GM19328 (cell line): Measurements from ENCODE around the gene MAP2.
"Not testable (repeated sequence)": the region's sequence is repeated elsewhere in the genome, so short reads cannot be mapped to it uniquely, and the experiment has no call there.

Experiments used
- ATAC-seq: cut with Tn5 transposase; IDR thresholded peaks from one replicate; pipeline ENCODE4 v1.9.1; 2021; ENCODE audit warnings: mild to moderate bottlenecking, moderate library complexity; ENCODE audit not compliant: unreplicated experiment

The MAP2 gene

GRCh38 chr2:209584472-209584871 is 160.6 kb downstream of the MAP2 start:
- ATAC-seq, result no peak

DNA sequence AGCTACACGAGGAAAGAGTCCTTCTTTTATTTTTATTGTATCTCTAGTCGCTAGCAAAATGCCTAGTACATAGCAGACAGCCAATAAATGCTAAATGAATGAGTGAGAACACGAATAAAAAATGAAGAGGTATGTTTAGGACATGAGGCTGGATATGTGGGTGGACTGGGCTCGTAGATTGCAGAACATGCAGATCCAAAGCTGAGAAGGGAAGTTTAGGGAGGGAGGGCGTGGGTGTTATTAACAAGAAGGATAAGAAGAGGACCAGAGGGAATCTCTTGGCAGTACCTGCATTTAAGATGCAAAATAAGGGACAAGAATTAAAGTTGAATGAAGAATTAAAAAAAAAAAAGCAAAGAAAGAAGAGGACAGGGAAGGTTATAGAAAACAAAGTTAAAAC is 161.1 kb downstream of the MAP2 start:
- ATAC-seq, result no peak

DNA sequence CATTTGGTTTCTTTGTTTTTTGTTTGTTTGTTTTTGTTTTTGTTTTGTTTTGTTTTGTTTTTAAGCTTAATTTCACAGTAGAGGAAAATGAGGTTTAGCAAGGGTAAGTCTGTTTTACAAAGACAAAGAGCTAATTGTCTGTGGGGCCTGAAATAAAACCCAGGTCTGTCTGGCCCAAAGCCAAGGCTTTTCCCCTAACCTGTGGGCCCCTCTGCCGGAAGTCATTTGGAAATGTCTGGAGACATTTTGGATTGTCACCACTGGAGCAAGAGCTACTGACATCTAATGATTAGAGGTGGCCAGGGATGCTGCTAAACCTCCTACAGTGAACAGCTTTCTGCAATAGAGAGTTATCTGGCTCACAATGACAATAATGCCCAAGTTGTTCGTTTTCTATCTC is 167.2 kb downstream of the MAP2 start:
- ATAC-seq, result no peak

- no peak for ATAC-seq
Observed at GRCh38 chr2:209592106-209592505, 168.3 kb downstream of the MAP2 start.

GRCh38 chr2:209593930-209594329 is 170.1 kb downstream of the MAP2 start:
- ATAC-seq, result no peak

DNA sequence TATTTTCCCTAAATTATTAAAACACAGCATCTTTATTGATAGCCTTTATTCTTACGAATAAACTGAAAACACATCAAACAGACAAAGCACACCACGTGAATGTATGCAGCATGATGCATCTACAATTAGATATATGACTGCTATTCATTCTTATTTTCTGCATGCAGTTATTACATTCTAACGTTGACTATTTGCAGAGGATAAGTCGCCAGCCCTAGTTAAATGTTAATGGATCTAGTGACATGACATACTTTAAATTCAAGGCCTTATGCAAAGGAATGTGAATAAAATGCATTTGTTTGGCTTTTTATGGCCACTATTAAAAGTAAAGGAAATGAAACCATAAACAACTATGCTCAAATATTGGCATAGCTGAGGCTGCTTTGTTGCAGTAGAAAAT is 172.4 kb downstream of the MAP2 start:
- no peak for ATAC-seq

DNA sequence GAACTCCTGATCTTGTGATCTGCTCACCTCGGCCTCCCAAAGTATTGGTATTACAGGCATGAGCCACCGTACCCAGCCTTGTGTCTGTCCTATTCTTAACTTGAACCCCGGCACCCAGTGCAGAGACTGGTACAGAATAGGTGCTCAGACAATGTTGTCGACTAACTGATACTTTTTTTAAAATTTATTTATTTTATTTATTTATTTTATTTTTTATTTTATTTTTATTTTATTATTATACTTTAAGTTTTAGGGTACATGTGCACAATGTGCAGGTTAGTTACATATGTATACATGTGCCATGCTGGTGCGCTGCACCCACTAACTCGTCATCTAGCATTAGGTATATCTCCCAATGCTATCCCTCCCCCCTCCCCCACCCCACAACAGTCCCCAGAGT is 174.4 kb downstream of the MAP2 start:
- not testable (repeated sequence) for ATAC-seq

GRCh38 chr2:209600341-209601171 is 176.7 kb downstream of the MAP2 start:
- no peak for ATAC-seq

DNA sequence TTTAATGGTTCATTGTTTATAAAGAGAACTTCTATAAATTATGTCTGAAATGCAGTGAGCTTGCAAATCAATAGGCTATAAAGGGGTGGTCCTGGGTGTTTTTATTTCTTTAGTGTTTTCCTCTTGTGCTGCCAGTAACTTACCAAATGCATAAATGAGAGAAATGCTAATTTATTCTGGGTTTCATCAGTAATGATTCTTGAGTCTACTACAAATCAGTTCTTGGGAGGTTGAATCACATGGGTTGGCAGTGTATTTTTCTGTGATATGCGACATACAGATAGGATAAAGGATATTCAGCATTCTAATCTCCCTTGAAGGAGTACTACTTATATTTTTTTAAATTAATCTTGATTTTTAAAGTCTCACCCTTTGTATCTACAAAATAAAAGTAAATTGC is 177.7 kb downstream of the MAP2 start:
- ATAC-seq, result no peak

DNA sequence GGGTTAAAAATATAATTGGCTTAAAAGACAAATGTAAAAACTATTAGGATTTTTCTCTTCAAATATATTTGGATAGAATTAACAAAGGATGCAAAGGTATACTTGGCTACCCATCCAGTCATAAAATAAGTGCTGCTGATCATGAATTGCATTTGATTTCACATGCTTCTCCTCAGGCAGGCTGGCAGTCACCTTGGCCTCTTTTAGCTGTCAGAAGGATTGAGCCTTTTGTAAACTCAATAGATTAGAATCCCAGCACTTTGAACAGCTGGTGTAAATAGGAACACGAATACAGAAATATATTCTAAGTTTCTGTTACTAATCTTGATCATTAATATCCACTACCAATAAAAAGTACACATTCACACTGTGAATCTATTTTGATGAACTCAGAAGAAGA is 178.4 kb downstream of the MAP2 start:
- no peak for ATAC-seq

DNA sequence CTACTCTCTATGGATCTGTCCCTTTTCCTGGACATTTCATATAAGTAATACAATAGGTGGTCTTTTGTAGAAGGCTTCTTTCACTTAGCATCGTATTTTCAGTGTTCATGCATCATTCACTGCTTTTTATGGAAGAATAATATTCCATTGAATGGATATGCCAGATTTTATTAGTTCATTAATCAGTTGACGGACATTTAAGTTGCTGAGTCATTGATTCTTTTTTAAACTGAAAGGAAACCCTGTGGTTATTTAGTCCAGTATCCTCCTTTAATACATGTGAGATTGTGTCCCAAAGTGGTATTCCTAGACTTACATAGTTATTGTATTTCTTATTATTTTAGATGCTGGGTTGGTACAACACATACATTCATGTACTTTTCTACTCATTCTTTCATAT is 185.7 kb downstream of the MAP2 start:
- no peak for ATAC-seq

DNA sequence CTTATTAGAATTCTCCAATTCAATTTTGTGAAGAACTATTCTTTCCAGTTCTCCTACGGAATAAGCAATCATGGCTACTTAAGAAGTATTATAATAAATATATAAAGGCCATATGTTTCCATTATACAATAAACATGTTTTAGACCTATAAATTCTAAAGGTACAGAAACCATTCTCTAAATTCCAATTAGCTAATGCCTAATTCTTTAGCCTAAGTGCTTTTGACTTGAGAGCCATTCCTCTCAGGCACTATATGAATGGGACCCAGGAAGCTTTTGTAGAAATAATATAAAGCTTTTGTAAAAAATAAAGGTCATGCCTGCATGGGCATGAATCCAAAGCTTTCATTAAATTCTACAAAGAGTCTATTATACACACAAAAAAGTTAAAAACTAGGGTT is 186.8 kb downstream of the MAP2 start:
- no peak for ATAC-seq

DNA sequence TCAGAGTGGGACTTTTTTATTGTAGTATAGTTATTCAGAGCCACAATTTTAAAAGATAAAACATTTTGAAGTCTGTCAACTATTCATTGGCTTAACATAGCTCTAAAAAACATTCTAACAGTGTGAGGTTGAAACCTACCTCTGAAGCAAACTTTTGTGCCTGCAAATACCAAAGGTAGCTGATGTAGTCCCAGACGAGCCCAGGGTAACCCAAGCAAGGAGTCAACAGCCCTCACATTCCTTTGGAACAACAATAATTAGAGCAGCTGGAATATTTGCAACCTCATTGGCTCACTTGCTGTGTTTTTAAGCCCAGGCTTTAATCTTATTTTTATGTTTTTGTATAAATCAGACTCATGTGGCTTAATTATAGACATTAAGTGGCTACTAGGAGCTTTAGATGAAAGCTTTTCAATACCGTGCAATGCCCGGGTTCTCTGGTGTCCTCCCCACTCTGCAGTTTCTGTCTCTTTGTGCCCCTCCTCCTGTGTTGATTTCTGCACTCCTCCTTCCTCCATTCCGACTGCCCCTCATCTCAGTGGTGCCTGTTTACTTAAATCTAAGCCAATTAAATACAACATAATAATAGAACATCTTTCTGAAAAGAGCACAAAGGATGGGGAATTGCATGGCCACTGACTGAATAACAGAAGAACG is 189.9 kb downstream of the MAP2 start:
- ATAC-seq, result no peak

DNA sequence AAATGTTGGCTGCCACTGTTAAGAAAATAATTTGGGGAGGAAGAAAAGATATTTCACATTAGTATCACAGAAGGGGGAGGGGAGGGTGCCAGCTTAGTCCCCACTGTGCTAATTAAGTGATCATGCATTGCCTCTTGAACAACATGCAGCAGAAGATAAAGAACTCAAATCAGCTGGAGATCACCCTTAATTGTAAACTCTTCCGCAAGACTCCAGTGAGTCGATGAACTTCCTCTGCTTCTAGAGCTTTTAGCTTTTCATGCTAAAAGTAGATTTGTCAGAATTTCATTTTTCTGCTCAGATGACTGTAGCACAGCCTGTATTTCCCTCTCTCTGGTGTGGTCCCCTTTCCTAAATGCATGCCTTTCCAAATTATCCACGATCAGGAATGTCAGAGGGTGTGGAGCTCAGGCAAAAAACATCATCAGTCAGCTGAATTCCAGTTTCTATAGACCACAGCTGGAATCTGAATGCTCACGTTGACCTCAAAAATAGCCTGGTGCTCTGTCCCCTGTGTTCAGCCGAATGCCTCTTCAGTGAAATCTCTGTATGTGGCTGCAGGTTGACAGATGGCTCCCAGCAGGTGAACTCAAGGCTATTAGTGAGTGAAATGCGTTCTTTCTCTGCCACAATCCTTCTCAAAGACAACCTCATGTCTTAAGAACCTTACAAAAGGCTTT is 191.0 kb downstream of the MAP2 start:
- no peak for ATAC-seq

- ATAC-seq, result no peak
Observed at GRCh38 chr2:209619782-209620181, 195.9 kb downstream of the MAP2 start.

DNA sequence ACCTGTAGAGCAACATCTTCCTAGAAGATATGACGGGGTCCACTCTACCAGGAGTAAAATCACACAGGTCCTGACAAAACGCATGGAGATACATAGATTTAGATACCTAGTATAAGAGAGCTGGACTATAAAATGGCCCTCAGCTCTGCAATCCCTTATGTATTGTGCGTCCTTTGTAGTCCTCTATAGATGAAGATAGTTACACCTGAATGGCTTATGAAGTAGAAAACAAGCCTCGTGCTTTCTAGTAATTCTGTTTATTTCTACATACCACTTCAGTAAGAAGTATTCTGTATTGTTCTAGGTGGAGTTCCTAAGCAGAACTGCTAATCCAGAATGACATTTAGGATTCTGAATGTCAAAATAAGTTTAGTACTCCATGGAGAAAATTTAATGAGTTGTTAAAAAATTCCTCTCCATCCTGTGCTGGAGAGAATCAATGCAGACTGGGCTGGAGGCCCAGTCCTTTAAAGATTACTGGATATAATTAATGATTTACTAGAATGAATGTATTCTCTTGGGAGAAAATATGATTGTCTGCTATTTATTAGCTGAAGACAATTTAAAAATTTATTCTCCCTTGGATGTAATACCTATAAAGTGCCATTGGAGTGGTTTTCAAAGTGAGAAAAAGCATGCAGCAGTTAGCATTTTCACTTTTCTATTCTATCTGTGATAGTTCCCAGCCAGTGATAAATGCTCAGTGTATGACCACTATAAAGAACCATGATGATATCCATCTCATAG is 200.5 kb downstream of the MAP2 start:
- no peak for ATAC-seq

DNA sequence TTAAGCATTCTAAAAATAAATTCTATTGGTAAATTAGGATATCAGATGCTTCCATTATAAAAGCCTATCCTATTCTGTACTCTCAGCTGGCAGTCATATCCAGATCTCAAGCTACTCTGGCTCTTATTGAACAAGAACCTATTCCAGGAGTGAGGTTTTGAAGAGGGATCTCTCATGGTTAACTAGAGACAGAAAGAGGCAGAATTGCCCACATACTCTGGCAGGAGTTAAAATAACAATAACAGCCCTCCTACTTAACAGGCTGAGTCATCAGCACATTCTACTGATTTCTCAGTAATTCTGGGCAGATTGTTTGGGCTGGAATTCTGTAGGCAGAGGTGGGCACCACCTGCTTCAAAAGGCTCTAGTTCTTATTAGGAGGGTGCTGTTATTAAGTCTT is 205.8 kb downstream of the MAP2 start:
- no peak for ATAC-seq

- no peak for ATAC-seq
Observed at GRCh38 chr2:209633911-209634310, 210.1 kb downstream of the MAP2 start.

GRCh38 chr2:209636076-209636475 is 212.2 kb downstream of the MAP2 start:
- ATAC-seq, result no peak

DNA sequence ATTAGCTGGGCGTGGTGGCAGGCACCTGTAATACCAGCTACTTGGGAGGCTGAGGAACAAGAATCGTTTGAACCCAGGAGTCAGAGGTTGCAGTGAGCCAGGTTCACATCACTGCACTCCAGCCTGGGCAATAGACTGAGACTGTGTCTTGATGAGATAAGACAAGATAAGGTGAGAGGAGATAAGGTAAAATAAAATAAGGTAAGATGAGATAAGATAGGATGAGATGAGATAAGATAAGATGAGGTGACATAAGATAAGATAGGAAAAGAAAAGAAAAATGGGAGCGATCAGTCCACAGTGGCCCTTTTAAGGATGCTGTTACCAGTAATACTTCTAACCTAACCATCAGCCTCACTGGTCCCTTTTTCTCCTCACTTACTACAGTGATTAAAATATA is 213.4 kb downstream of the MAP2 start:
- no peak for ATAC-seq

- no peak for ATAC-seq
Observed at GRCh38 chr2:209638346-209638745, 214.5 kb downstream of the MAP2 start.
